Large intestine (tissue), 3 donors: ENCODE measurements around the gene GFAP. TPM values are rescaled to one million over a fixed set of nuclear protein-coding genes. Genes with fewer than 3 reads are reported as not detected.

Source experiments
- DNase-seq, 2 donors: peaks; one replicate each; pipeline versions ENCODE4 v3.0.0 to v3.0.0-alpha.2; 2013
- H3K27ac ChIP-seq: one replicate; pipeline ENCODE4 v1.5.1; 2013; ENCODE audit warnings: low read length
- H3K27me3 ChIP-seq: 2 replicates; pipeline ENCODE4 v1.6.1; 2013; ENCODE audit warnings: low read length; ENCODE audit not compliant: control insufficient read depth, insufficient read depth
- H3K36me3 ChIP-seq: 2 replicates; pipeline ENCODE4 v1.6.1; 2013; ENCODE audit warnings: low read length; ENCODE audit not compliant: control insufficient read depth, insufficient read depth
- H3K4me1 ChIP-seq: one replicate; pipeline ENCODE4 v1.6.1; 2013; ENCODE audit warnings: low read length; ENCODE audit not compliant: control insufficient read depth, insufficient read depth
- H3K4me3 ChIP-seq: one replicate; pipeline ENCODE4 v1.5.1; 2013; ENCODE audit warnings: low read length
- H3K9me3 ChIP-seq: one replicate; pipeline ENCODE4 v1.6.1; 2013; ENCODE audit warnings: mild to moderate bottlenecking, low read depth, low read length, moderate library complexity; ENCODE audit not compliant: control insufficient read depth
- WGBS: methylation state at CpG from one replicate; pipeline ENCODE4 v1.1.5; 2013; ENCODE audit warnings: low lambda C conversion rate; ENCODE audit not compliant: insufficient coverage; 5-methylcytosine and 5-hydroxymethylcytosine counted together
- polyA plus RNA-seq: library from polyadenylated mRNA; unstranded; fragments of 120-200 nt; gene quantifications from one replicate; pipeline ENCODE4 v1.2.1, GENCODE V29; 2013

The GFAP gene
- polyA plus RNA-seq, 1 donor = 0.34 TPM

GRCh38 chr17:44899074-44899782 is 16.1 kb downstream of the GFAP start, which contains the start of gene EFTUD2:
EFTUD2 (minus strand) TSS chr17:44899445; CDS start chr17:44894521, 4,924 bp downstream.
- Histone ChIP-seq H3K27me3 (no peaks in the 10 kb centered on the region), H3K27ac (peak within 1 kb of the TSS; percentile 88), H3K4me1 (peaks cover 17% of the 10 kb centered on the region), H3K9me3 (no peaks in the 10 kb centered on the region), H3K4me3 (peak within 1 kb of the TSS; percentile 81), H3K36me3 (peaks cover 3% of the 10 kb centered on the region)
- no CpG with 5 or more reads among the region's 54 CpGs for WGBS
- peak; percentile 90 to 92 for DNase-seq

GRCh38 chr17:44898768-44899073 is 16.6 kb downstream of the GFAP start:
- Histone ChIP-seq H3K36me3 (peaks cover 8% of the 10 kb centered on the region), H3K27me3 (no peaks in the 10 kb centered on the region), H3K9me3 (no peaks in the 10 kb centered on the region), H3K4me3 (peak overlapping the region; percentile 81), H3K4me1 (peaks cover 16% of the 10 kb centered on the region), H3K27ac (peak overlapping the region; percentile 88)
- DNase-seq = no peak
- no CpG with 5 or more reads among the region's 7 CpGs for WGBS

GRCh38 chr17:44894642-44895041 is 20.7 kb downstream of the GFAP start:
- no peak overlapping the region for H3K4me3 ChIP-seq
- DNase-seq = no peak
- WGBS = no CpG with 5 or more reads among the region's 4 CpGs
- no peak overlapping the region for H3K27ac ChIP-seq
- no peaks in the 10 kb centered on the region for H3K27me3 ChIP-seq
- peaks cover 8% of the 10 kb centered on the region for H3K4me1 ChIP-seq
- peaks cover 27% of the 10 kb centered on the region for H3K36me3 ChIP-seq
- no peaks in the 10 kb centered on the region for H3K9me3 ChIP-seq

DNA sequence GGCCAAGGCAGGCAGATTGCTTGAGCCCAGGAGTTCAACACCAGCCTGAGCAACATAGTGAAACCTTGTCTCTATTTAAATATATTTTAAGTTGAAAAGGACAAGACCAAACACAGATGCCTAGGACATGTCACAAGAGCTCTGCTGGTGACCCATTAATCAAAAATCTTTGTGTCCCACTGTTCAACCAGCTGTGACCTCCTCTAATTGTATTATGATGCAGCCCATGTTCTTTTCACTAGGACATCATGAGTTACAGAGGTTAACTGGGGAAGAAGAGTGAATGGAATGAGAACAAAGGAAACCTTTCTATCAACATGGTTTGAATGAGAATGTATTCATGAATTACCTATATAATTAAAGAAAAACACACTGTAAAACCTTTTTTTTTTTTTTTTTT is 23.1 kb downstream of the GFAP start:
- Histone ChIP-seq H3K4me1 (no peaks in the 10 kb centered on the region), H3K36me3 (peaks cover 27% of the 10 kb centered on the region)

DNA sequence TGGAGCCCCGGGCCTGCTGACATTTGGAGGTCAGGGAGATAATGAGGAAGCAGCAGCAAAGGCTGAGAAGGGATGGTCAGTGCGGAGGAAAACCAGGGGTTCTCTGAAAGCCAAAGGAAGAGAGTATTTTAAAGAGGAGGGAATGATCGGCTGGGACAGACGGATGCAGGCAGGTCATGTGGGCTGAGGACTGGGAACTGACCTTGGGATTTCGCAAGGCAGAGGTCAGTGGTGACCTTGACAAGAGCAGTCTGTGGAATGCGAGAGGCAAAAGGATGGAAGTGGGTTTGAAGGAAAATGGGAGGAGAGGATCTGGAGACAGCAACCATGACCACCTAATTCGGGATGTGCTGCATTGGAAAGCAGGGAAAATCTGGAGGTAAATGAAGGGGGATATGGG is 26.3 kb downstream of the GFAP start:
- no peak for DNase-seq
- Histone ChIP-seq H3K4me3 (no peak overlapping the region), H3K4me1 (no peaks in the 10 kb centered on the region), H3K27ac (no peak overlapping the region), H3K36me3 (peaks cover 52% of the 10 kb centered on the region), H3K9me3 (no peaks in the 10 kb centered on the region), H3K27me3 (no peaks in the 10 kb centered on the region)
- WGBS = 74% methylated on average over 6 of the region's 7 CpGs

More for the DNA sequence above, 23.1 kb downstream of the GFAP start:
- DNase-seq = no peak
- no peak overlapping the region for H3K4me3 ChIP-seq
- H3K9me3 ChIP-seq = no peaks in the 10 kb centered on the region
- H3K27ac ChIP-seq = no peak overlapping the region
- no peaks in the 10 kb centered on the region for H3K27me3 ChIP-seq

DNA sequence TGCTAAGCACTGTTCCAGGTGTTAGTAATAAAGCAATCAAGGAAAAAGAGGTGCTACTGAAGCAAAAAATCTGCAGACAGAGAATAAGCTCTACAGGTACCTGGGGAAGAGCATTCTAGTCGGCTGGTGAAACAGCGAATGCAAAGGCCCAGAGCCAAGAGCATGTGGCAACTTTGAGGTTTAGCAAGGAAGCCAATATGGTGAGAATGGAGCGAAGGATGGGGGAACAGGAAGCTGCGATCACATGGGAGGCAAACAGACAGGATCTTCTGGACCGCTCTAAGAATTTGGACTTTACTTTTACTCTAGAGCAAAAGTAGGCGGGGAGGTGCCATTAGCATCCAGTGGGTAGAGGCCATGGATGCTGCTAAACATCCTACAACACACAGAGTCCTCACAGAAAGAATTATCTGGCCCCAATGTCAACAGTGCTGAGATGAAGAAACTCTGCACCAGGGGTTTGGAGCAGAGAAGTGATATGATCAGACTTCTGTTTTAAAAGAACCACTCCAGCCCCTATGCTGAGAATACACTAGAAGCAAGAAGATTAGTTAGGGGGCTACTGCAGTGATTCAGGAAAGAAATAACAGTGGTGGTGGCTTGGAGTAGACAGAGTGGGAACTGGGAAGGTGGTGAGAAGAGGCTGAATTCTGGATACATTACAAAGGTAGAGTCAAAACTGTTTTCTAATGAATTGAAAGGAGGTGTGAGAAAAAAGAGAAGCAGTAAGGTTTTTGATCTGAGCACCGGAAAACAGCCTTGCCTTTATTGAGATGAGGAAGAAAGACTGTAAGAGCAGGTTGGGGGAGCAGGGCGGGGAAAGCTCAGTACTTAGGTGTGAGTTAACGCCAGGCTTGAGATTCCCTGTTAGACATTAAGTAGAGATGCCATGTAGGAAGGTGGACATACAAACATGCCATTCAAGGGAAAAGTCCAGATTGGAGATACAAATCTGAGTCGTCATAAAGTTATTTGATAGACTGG is 27.0 kb downstream of the GFAP start:
- Histone ChIP-seq H3K27me3 (no peaks in the 10 kb centered on the region), H3K4me1 (no peaks in the 10 kb centered on the region), H3K9me3 (no peaks in the 10 kb centered on the region), H3K36me3 (peaks cover 52% of the 10 kb centered on the region), H3K27ac (no peak overlapping the region), H3K4me3 (no peak overlapping the region)
- no peak for DNase-seq
- 100% methylated on average over 2 of the region's 10 CpGs for WGBS

DNA sequence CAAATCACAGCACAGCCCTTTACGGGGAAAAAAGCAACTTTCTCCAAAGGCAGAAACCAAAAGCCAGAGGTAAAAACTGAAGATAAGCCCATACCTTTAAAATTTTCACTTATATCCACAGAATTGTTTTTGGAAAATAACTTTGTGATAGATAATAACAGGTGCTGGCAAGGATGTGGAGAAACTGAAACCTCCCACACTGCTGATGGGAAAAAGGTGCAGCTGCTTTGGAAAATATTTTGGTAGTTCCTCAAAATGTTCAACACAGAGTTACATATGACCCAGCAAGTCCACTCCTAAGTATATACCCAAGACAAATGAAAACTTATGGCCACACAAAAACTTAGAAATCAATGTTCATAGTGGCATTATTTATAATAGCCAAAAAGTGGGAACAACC is 28.3 kb downstream of the GFAP start:
- WGBS = no CpG with 5 or more reads among the region's 1 CpG
- H3K27ac ChIP-seq = no peak overlapping the region
- peaks cover 57% of the 10 kb centered on the region for H3K36me3 ChIP-seq
- H3K4me1 ChIP-seq = no peaks in the 10 kb centered on the region
- H3K27me3 ChIP-seq = no peaks in the 10 kb centered on the region
- no peaks in the 10 kb centered on the region for H3K9me3 ChIP-seq
- no peak overlapping the region for H3K4me3 ChIP-seq
- no peak for DNase-seq

DNA sequence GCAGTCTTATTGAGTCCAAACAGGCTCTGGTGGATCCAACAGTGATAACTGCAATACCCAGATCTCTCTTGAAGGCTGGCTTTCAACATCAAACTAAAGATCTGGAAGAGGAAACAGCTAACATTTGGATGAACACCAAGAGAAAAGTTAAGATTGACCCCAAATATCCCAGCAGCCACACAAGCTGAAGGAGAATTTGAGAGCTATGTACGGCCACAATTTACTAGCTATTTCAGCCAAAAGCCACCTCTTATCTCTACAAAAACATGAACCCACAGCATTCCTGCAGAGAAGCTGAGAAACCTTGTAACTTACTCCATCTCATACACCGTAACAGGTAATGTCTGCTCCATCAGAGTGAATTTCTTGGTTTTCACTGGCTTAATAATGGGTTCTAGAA is 30.4 kb downstream of the GFAP start:
- Histone ChIP-seq H3K9me3 (no peaks in the 10 kb centered on the region), H3K4me1 (no peaks in the 10 kb centered on the region), H3K27ac (no peak overlapping the region), H3K4me3 (no peak overlapping the region), H3K36me3 (peaks cover 64% of the 10 kb centered on the region), H3K27me3 (no peaks in the 10 kb centered on the region)
- no CpG with 5 or more reads among the region's 2 CpGs for WGBS
- DNase-seq = no peak

DNA sequence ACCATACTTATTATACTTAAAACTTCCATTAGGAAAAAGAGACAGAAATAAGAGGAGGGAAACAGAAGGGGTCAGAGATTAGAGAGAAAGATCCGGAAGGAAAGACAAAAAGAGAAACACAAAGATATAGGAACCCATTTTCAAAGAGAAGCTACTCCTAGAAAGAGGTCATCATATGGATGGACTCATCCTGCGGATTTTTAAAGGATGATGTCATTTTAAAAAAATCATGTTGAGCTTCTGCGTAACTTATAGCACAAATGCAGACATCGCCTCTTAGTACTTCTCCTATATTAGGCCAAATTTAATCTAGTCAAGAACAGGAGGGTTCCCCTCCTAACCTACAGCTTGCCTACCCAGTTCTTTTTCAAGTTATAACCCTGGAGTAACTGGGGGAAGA is 34.2 kb downstream of the GFAP start:
- H3K27ac ChIP-seq = no peak overlapping the region
- no peak overlapping the region for H3K4me3 ChIP-seq
- peaks cover 73% of the 10 kb centered on the region for H3K36me3 ChIP-seq
- H3K4me1 ChIP-seq = no peaks in the 10 kb centered on the region
- no peaks in the 10 kb centered on the region for H3K9me3 ChIP-seq
- WGBS = 90% methylated on average over 1 of the region's 4 CpGs
- H3K27me3 ChIP-seq = no peaks in the 10 kb centered on the region
- no peak for DNase-seq

DNA sequence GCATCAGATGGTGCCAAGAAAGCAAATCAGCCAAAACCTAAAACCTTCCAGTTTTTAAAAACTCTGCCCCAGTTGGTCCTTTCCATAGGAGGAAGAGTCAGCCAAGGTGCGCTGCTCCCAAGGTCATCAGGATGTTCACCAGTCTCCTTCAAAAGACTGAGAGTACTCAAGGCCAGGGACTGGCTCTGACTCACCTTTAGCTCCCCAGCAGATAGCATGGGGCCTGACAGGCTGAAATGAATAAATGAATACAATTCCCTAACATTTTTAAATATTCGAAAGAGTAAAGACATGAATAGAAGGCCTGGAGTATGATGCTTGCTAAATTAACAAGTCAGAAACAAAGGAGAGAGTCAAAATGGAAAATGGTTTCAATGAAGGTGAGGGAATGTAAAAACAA is 35.2 kb downstream of the GFAP start:
- H3K27ac ChIP-seq = no peak overlapping the region
- 100% methylated on average over 1 of the region's 2 CpGs for WGBS
- DNase-seq = no peak
- H3K4me1 ChIP-seq = no peaks in the 10 kb centered on the region
- no peaks in the 10 kb centered on the region for H3K9me3 ChIP-seq
- peaks cover 72% of the 10 kb centered on the region for H3K36me3 ChIP-seq
- no peaks in the 10 kb centered on the region for H3K27me3 ChIP-seq
- no peak overlapping the region for H3K4me3 ChIP-seq
